Stimulated activated CD8-positive, alpha-beta memory T cell treated with anti-CD3 and anti-CD28 coated beads, Interleukin-7, amount 100 ng/mL, for 24 hours (primary cell): Measurements from ENCODE around the gene PCSK4.
"Not testable (repeated sequence)": the region's sequence is repeated elsewhere in the genome, so short reads cannot be mapped to it uniquely, and the experiment has no call there.

Source experiments
- DNase-seq: peaks from one replicate; pipeline ENCODE4 v3.0.0-alpha.2; 2020; ENCODE audit warnings: low read depth

The PCSK4 gene

DNA sequence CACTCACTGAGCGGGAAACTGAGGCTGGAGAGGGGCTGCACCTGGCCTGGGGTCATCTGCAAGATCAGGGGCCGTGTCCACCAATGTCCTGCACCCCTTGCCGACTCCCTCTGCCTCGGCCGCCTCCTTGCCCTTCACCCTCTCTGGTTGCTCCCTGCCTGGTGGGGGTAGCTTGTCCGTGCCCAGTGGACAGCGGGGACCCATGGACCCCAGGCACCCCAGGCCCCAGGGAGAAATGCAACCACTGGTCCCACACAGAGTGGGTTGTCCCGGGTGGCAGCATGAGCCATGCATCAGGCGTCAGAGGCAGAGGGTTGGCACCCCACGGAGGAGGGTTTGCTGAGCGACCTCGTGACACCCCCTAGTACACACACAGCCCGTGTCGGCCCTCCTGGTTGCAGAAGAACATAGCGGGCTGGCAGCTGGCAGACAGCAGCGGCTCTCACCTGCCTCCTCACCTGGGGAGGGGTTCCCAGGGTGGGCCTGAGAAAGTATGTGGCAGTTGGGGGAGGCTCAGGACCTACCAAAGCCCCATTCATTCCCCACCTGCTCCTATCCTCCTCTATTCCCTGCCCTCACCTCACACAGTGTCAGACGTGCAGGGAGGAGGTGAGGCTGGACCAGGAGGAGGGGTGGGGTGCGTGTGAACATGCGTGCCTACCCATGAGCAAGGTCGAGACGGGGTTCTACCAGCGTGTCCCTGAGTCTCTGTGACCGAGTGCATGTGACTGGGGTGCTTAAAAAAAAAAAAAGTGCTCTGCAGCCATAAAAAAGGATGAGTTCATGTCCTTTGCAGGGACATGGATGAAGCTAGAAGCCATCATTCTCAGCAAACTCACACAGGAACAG lies 14.0 kb upstream of the PCSK4 start:
- DNase-seq: no peak

DNA sequence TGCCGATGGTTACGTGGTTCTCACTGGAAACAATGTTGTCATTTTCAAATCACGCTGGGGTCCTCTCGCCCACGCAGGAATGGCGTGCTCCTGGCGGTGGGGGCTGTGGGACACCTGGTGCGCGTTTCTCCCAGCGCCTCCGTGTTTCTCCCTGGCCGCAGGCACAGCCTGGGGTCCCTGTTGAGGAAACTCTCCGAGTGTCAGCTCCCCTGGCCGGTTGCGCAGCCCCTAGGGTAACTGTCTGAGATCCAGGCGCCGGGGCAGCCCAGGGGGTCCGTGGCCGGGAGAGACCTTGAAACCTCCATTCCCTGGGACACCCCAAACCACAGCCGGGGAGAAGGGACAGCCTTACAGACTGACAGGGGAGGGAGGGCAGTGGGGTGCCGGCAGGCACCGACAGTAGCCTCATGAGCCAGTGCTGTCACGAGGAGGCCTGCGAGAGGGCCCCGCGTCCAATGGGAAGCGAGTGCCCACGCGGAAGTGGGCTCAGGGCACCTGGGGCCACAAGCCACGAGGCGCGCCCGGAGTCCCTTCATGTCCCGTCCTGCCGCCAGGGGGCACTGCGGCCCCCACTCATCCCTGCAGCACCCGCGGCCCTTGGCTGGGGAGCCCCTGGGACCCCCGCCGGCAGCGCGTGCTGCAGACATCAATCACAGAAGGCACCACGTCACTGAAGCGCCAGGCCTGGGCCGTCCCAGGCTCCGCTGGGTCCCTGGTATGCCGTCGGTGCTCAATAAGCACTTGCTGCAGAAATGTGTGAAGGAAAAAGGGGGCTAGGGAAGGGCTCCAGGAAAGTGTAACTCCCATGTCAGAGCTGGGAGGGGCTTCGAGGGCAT lies 13.2 kb upstream of the PCSK4 start:
- DNase-seq: peak; percentile 41

DNA sequence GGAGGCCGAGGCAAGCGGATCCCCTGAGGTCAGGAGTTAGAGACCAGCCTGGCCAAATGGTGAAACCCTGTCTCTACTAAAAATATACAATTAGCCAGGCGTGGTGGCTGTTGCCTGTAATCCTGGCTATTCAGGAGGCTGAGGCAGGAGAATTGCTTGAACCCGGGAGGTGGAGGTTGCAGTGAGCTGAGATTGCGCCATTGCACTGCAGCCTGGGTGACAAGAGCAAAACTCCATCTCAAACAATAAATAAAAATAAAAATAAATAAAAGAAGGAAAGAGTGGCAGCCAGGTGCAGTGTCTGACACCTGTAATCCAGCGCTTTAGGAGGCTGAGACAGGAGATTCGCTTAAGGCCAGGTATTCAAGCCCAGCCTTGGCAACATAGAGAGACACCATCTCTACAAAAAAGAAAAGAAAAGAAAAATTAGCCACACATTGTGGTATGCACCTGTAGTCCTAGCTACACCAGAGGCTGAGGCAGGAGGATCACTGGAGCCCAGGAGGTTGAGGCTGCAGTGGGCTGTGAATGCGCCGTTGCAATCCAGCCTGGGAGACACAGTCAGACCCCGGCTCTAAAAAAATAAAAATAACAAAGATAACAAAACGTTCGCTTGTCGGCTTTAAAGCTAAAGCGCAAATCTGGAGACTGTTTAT lies 12.4 kb upstream of the PCSK4 start:
- no peak for DNase-seq

DNA sequence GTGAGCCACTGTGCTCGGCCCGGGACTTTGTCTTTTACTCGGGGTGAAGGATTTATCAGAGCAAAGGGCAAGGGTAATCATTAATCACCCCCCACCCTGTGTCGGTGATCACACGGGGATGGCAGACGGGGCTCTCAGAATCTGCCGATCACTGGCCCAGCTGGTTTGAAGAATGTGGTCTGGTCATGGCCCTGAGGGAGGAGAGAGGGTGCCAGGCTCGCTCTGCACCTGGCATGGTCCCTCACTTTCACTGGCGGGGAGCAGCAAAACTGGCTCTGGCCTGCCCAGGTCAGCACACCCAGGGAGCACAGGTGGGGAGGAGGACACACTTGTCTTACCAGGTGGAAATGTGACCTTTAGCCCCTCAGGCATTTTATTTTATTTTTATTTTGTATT lies 11.0 kb upstream of the PCSK4 start:
- DNase-seq: no peak

DNA sequence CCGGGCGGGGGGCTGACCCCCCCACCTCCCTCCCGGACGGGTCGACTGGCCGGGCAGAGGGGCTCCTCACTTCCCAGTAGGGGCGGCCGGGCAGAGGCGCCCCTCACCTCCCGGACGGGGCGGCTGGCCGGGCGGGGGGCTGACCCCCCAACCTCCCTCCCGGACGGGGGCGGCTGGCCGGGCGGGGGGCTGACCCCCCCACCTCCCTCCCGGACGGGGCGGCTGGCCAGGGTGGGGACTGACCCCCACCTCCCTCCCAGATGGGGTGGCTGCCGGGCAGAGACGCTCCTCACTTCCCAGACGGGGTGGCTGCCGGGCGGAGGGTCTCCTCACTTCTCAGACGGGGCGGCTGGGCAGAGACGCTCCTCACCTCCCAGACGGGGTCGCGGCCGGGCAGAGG lies 9.1 kb upstream of the PCSK4 start:
- DNase-seq: not testable (repeated sequence)

DNA sequence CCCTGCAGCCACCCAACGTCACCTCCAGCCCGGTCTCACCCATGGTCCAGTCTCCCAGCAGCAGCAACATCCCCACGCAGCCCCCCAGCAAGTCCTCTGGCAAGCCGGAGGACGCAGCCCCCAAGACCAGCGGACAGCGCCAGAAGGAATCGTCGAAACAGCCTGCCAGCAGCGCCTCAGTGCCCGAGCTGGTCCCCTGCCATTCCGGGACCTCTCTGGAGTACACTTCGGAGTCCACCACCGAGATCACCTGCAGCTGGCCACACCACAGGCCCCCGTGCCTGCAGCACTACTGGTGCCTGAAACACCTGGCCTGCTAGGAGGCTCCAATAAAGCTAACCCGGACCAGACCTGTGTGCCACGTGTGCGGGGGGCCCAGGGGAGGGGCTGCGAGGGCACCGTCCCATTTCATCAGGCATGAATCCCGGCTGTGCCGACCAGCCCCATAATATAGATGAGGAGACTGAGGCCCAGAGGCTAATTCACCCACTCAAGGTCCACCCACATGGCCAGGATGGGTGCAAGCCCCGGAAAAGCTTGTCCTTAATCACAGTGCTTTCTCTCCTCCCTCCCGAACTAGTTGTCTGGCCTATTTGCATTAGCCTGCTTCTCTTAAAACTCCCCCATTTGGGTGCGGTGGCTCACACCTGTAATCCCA lies 7.6 kb upstream of the PCSK4 start:
- DNase-seq: no peak

DNA sequence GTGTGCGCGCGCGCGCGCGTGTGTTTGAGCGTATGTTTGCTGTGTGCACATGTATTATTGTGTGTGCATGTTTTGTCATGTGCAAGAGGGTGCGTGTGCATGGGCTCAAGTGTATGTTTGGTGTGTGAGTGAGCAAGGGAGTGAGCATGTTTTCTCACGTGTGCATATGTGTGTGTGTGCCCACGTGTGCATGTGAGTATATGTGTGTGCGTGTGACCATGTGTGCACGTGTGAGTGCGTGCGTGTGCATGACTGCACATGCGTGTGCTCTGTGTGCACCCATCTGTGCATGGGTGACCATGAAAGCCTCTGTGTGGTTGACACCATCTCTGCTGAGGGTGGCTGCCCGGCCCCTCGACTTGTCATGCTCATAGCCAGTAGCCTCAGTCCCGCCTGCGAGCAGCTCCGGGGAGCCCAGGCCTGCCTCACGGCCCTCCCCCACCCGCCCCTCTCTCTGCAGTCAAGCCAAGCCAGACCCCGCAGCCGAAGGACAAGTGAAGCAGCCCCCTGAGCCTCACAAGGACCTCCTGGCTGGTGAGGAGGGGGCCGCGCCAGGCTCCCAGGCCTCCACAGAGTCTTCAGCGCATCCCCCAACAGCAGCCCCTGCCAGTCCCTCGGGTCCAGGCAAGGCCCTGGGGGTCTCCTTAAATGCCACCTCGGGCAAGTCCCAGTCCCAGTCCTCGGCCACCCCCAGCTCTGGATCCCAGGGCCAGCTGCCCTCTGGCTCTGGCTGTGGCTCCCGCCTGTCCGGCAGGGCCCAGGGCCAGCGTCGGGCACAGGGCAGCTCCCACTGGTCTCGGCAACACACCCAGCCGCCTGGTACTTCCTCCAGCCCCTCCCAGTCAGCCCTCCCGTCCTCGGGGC lies 6.8 kb upstream of the PCSK4 start:
- no peak for DNase-seq

DNA sequence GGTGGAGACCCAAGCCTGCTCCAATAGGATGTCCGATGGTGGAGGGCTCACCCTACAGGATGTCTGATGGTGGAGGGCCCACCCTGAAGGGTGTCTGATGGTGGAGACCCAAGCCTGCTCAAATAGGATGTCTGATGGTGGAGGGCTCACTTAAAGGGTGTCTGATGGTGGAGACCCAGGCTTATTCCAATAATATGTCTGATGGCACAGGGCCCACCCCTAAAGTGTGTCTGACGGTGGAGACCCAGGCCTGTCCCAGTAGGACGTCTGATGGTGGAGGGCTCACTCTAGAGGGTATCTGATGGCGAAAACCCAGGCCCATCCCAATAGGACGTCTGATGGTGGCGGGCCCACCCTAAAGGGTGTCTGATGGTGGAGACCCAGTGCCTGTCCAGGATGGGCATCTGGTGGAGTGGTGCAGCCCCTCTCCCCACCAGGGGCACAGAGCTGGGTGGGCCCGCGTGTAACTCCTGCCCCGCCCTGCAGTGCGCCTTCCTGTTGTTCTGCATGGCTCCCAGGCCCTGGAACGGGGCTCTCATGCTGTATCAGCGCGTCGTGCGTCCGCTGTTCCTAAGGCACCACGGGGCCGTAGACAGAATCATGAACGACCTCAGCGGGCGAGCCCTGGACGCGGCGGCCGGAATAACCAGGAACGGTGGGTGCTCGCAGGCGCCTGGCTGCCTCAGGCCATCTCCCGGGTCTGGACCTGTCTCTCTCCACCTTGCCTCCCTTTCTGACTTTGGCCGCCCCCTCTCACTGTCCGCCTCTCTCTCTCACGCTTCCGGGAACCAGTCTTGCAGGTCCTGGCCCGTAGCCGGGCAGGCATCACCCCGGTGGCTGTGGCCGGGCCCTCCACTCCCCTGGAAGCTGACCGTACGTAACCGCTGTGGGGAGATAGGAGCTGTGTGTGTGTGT lies 5.9 kb upstream of the PCSK4 start:
- no peak for DNase-seq

DNA sequence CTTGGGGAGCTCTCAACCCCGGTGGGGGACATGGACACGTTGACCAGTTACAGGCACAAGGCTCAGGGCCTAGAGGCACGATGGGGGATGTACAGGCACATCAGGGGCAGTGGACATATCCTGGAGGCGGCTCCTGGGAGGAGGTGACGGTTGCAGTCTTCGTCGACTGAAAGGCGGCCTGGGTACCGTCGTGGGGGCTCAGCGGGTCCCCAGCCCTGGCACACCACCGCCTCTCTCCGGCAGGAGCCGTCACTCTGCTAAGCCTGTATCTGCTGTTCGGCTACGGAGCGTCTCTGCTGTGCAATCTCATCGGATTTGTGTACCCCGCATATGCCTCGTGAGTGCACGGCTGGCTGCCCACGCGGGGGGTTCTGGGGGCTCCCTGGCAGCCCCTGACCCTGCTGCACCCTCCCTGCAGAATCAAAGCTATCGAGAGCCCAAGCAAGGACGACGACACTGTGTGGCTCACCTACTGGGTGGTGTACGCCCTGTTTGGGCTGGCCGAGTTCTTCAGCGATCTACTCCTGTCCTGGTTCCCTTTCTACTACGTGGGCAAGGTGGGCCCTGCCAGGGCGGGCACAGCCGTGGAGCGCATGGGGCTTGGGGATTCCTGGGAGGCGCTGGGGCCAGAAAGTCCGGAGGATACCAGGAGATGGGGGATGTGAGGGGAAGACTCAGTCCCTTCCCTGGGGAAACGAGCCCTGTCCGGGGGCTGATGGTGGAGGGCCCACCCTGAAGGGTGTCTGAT lies 5.1 kb upstream of the PCSK4 start:
- no peak for DNase-seq

DNA sequence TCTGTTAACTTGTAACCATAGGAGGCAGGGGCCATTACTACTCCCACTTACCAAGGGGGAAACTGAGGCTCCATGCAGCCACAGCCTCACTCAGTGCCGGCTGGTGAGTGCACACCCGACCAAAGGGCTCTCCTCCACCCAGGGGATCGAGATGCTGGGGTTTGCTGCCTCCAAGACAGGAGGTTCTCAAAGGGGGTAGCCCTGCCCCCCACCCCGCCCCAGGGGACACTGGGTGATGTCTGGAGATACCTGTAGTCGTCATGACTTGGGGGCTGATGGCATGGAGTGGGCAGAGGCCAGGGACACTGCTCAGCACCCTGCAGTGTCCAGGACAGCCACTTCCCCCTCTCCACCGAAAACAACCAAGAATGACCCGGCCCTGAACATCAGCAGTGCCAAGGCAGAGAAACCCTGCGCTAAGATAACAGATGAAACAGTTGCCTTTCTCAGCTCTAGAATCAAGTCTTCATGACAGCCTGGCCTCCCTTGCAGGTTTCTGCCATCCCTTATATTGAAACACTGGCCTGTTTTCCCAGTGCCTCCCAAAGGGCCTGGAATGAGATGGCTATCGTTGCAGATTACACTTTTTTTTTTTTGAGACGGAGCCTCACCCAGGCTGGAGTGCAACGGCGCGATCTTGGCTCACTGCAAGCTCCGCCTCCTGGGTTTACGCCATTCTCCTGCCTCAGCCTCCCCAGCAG lies 4.1 kb upstream of the PCSK4 start:
- DNase-seq: no peak

DNA sequence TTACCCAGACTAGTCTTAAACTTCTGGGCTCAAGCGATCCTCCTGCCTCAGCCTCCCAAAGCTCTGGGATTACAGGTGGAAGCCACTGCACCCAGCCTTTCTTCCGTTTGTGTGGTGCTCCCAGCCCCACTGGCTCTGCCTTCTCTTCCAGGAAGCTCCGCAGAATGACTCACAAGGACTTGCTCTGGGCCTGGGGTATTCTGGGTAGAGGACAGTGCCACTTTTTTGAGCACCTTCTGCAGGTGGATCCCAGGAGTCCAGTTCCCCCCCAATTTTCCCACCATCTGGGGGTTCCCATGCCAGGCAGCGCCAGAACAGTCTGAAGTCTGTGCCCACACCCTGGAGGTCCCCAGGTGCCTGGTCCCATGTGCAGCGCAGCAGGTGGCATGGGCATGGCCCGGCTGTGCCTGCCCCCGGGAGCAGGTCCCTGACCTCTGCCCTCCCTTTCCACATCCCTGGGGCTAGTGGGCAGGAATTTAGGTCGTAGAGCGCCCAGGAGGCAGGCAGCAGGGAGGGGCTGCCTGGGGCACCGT lies 2.4 kb upstream of the PCSK4 start:
- DNase-seq: no peak

DNA sequence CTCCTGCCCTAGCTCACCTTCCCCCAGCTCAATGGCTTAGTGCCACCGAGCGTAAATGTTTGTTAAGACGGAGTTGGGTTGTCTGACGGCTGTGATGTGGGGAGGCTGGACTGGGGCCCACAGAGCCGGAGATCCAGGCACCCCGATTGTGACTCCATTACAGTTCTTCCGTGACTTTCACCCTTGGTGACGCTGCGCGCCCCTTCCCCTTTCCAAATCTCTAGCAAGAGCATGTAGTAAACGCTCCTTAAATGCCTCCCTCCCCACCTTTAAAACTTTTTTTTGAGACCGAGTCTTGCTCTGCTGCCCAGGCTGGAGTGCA lies 1.7 kb upstream of the PCSK4 start:
- no peak for DNase-seq

DNA sequence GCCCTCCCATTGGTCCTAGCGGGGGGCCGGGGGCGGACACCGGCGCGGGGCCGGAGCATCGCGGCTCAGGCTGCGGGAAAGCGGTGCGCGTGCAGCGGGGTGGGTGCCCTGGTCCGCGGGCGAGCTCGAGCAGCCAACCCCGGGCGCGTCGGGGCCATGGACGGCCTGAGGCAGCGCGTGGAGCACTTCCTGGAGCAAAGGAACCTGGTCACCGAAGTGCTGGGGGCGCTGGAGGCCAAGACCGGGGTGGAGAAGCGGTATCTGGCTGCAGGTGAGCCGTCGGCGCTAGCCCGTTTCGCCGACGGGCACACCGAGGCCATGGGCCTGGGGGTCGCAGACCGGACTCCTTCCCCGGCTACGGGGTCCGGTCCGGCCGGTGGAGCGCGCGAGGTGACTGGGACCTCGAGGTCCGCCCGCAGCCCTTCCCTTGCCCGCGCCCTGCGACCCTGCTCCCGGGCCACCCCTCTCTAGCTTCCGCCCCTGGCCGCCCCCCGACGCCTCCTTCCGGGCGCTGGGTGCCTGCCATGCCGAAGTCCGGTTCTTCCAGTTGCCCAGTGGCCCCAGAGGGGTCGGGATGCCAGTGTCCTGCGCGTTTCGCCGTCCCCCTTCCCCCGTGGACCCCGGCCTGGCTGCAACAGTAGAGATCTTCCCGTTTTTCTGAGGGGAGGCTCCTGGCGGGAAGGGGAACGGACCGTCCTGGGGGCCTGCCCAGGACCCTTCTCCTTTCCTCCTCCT lies 1.1 kb upstream of the PCSK4 start, which contains the start of gene REEP6:
TSS of gene REEP6 (plus strand) at position 68 of the 735 bp plus-strand sequence. CDS start at position 157, 89 bp downstream.
- DNase-seq: no peak

DNA sequence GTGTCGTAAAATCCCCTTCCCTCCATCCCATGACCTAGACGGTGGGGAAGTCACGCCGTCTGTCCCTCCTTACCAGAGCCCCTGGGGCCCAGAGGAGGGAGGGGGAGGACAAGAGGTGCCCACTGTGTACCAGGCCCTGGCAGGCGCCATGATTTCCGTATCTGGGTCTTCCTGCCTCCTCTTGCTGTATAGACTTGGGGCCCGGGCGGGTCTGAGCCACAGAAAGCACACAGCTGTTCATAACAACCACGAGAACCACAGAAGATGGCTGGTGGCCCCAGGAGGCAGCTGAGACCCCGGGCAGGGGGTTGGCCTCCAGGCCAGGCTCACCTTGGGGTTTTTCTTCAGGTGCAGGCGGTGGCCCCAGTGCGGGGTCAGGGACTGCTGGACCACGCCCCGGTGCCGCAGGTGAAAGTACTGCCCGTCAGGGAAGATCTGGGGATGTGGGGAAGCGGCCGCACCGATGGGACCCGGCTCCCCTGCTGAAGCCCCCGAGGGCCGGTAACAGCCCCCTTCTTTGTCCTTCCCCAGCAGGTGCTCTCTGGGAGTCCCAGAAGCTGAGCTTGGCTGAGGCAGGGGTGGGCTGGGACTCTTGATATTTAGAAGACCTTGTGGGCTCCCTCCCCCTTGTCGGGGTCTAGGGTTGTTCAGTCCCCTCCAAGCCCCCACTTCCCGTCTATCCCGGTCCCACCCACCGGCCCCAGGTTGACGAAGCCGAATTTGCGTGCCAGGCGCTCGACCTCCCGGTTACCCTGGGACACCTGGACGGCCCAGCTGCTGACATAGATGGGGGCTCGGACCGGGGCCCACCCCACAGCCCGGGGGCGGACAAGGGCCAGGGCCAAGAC lies 463 bp downstream of the PCSK4 start:
- DNase-seq: no peak

DNA sequence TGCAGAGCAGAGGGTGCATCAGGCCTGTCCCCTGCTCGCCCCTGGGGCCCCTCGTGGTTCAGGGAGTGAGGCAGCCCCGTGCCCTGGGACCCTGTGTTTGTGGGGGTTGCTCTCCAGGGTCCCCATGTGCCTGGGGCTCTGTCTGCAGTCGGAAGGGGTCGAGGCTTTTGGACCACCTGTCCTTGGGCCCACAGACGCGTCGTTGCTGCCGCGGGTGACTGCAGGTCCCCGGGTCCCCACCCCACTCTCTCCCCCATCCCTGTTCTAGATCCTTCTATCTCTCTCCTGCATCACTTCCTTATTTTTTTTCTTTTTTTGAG lies 1.9 kb downstream of the PCSK4 start:
- DNase-seq: no peak

DNA sequence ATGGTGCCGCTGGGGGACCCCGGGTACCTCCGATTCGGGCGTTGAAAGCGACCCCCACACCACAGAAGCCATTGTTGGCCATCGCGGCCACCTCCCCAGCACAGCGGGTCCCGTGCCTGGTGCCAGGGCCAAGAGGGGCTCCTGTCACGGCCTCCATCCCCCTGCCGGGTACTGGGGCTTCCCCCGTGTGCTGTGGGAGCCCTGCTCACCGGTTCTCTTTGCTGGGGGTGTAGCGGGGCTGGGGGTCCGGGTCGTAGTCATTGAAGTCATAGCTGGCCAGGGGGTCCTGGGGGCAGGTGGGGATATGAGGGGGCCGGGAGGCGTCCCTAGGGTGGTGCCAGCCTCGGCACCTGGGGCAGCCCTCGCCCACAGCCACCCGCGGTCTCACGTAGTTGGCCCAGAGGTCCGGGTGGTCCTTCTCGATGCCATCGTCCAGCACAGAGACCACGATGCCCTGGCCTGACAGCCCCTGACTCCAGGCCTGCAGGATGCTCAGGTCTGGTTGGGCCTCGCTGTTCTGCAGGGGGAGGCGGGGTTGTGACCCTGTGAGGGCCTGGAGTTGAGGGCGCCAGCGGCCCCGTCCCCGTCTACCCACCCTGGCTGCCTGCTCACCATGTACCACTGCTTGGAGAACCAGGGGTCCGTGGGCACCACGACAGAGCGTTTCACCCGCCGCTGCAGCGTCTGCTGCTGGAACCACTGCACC lies 2.4 kb downstream of the PCSK4 start:
- DNase-seq: no peak
